ENCODE data around the gene CARMIL1. TPM values are rescaled to one million over a fixed set of nuclear protein-coding genes. Genes with fewer than 3 reads are reported as not detected.

Gene CARMIL1
- total and polyA plus RNA-seq, 2 of the 8 experiments (the other 6 are each of a cell fraction or from before 2014, with no cell fraction given), result 20.3 to 40.4 TPM

DNA sequence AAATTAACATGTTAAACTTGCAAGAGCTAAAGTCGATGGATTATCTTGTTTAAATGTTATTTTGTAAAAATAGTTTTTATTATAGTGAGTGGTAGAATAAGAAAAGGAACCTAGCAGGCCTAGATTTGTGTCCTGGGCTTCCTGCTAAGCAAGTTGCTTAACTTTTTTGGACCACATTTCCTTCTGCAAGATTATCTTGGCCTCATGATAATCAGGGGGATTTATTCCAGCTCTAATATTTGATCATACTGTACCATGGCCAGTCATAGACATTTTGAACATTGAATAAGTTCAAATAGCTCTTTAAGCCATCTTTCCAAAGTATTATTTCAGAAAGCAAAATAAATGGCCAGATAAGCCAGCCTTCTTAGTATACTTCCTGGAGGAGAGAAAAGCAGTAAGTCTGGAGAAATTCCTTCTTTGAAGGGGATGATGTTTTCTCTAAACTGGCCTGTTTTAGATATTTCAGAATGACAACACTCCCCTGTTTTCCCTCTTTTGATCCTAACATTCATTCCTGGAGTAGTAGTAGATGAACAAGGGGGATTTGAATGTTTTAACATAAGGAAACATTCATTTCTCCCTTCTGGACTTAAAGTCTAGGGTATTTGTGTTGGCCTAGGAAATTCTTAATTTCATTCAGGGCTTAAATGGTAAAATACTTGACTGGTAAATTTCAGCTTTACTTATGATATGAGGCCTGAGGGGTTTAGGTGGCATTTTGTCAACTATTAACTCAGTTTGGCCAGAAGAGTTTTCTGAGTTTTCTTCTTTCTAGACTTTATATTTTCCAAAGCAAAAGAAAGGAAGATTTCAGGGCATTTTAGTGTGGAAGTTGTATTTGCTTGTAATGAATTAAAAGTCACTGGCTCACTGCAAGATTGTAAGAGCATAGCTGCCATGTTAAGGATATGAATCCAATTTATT lies 264.1 kb downstream of the CARMIL1 start:
- POLR2A ChIA-PET (ENCODE audit: partially characterized antibody), result interaction anchor here (0.6 kb wide), 1 partner anchor 263 kb away, joined by 3 read pairs; no protein-coding TSS in a partner anchor
- no peak overlapping the region for H3K56ac ChIP-seq (replicated peaks; ENCODE audit: insufficient read length, low read depth, low read length)
- no peak overlapping the region for H3K4ac ChIP-seq (replicated peaks; ENCODE audit: insufficient read length, low read depth, low read length)
- CTCF ChIA-PET (ENCODE audit: partially characterized antibody), result interaction anchor here (0.5 to 0.9 kb wide), 2 partner anchors 278 to 553 kb away, joined by 3 to 4 read pairs; no protein-coding TSS in a partner anchor
- H3K4me3 ChIP-seq (ENCODE audit: extremely low read depth in 1 of 4, insufficient read depth in 2 of 4, low read depth in 3 of 4, low read length in 4 of 4), result no peak overlapping the region
- H3K79me2 ChIP-seq (ENCODE audit: control insufficient read depth in 1 of 2, insufficient read depth in 2 of 2, low read length in 2 of 2), result no peaks in the 10 kb centered on the region
- no peaks in the 10 kb centered on the region for H4K20me1 ChIP-seq (replicated peaks in 1 of 2; ENCODE audit: control insufficient read depth in 1 of 2, insufficient read depth in 2 of 2, low read length in 2 of 2)
- no peak overlapping the region for H2BK5ac ChIP-seq (ENCODE audit: low read depth, low read length)
- H3K79me1 ChIP-seq (ENCODE audit: low read depth, low read length), result no peaks in the 10 kb centered on the region
- H3K27me3 ChIP-seq (replicated peaks in 1 of 4; ENCODE audit: control insufficient read depth in 3 of 4, extremely low read depth in 1 of 4, insufficient read depth in 3 of 4, low read length in 3 of 4), result no peaks in the 10 kb centered on the region
- H2BK12ac ChIP-seq (ENCODE audit: low read depth, low read length), result no peak overlapping the region
- H2BK15ac ChIP-seq (ENCODE audit: low read length), result no peak overlapping the region
- H2BK20ac ChIP-seq (ENCODE audit: low read length), result no peak overlapping the region
- peaks cover 0 to 2% (median under 1%) of the 10 kb centered on the region in 4 experiments; a peak in 2 of 8 replicates for H3K36me3 ChIP-seq (ENCODE audit: control insufficient read depth in 2 of 4, insufficient read depth in 4 of 4, low read length in 3 of 4)
- no peak overlapping the region for H4K91ac ChIP-seq (replicated peaks; ENCODE audit: insufficient read length, low read length)
- no peaks in the 10 kb centered on the region for H3K4me1 ChIP-seq (replicated peaks in 1 of 4; ENCODE audit: control insufficient read depth in 3 of 4, insufficient read depth in 4 of 4, low read length in 3 of 4)
- no peak for TF ChIP-seq POU5F1 (IDR thresholded peaks at IDR 0.05; ENCODE audit: low read depth, low read length)
- TF ChIP-seq JUND (IDR thresholded peaks at IDR 0.05; ENCODE audit: low read length), result no peak
- TF ChIP-seq EGR1 (IDR thresholded peaks at IDR 0.05; ENCODE audit: borderline replicate concordance, low read depth, low read length), result no peak
- TF ChIP-seq RNF2 (IDR thresholded peaks at IDR 0.05; ENCODE audit: borderline replicate concordance, low read depth, low read length, missing control alignments, poor library complexity, severe bottlenecking), result no peak
- no peak for TF ChIP-seq ATF2 (IDR thresholded peaks at IDR 0.05; ENCODE audit: low read length)
- no peak for TF ChIP-seq GTF2F1 (IDR thresholded peaks at IDR 0.05; ENCODE audit: borderline replicate concordance, low read depth, low read length)
- TF ChIP-seq TAF1 (IDR thresholded peaks at IDR 0.05; ENCODE audit: low read depth, low read length), result no peak
- TF ChIP-seq TAF7 (optimal IDR thresholded peaks at IDR 0.05; ENCODE audit: borderline replicate concordance, low read depth, low read length), result no peak
- TF ChIP-seq RXRA (IDR thresholded peaks at IDR 0.05; ENCODE audit: insufficient read depth, low read depth, low read length), result no peak
- TF ChIP-seq CREB1 (IDR thresholded peaks at IDR 0.05), result no peak
- no peak overlapping the region for H2AK5ac ChIP-seq (ENCODE audit: low read depth, low read length)
- no peak overlapping the region for H3K27ac ChIP-seq (ENCODE audit: low read depth, low read length)
- no peak overlapping the region for H3K14ac ChIP-seq (ENCODE audit: insufficient read length)
- H2BK120ac ChIP-seq (replicated peaks; ENCODE audit: low read depth, low read length), result no peak overlapping the region
- no peak for FAIRE-seq
- DNase-seq (ENCODE audit: low read depth in 1 of 2, low spot score in 2 of 2), result no peak
- WGBS, 2 experiments (ENCODE audit: extremely low coverage in 1 of 2, insufficient coverage in 1 of 2, insufficient read length in 1 of 2, insufficient replicate concordance in 2 of 2, low coverage in 1 of 2, low lambda C conversion rate in 2 of 2, missing lambda C conversion rate in 1 of 2), result 85 to 100% methylated on average over 1 of the region's 1 CpG
- H4K5ac ChIP-seq (ENCODE audit: insufficient read length, low read depth, low read length), result no peak overlapping the region
- no peak overlapping the region for H3K23ac ChIP-seq (ENCODE audit: insufficient read length)
- H3K9ac ChIP-seq (replicated peaks in 1 of 4; ENCODE audit: extremely low read depth in 1 of 4, low read depth in 3 of 4, low read length in 3 of 4), result no peak overlapping the region
- H4K8ac ChIP-seq (ENCODE audit: extremely low read depth, insufficient read depth, low read length), result no peak overlapping the region
- H3K18ac ChIP-seq (ENCODE audit: extremely low read depth, low read length), result no peak overlapping the region
- no peaks in the 10 kb centered on the region for H3K9me3 ChIP-seq (ENCODE audit: insufficient read depth in 2 of 2, low read depth in 1 of 2, low read length in 1 of 2)
- H3K23me2 ChIP-seq (ENCODE audit: low read depth, low read length), result no peaks in the 10 kb centered on the region
- no peak overlapping the region for H2AFZ ChIP-seq (ENCODE audit: low read length)
- no peak overlapping the region for H3K4me2 ChIP-seq (ENCODE audit: insufficient read depth in 1 of 2, low read depth in 2 of 2, low read length in 2 of 2)

Data from H1 (cell line).